Thyroid gland (tissue), 4 donors: Measurements from ENCODE around the gene TMUB2.

ENCODE experiments used
- POLR2A ChIP-seq, 2 donors: fragments of 450-650 bp; IDR thresholded peaks; one replicate each; pipeline ENCODE4 v1.6.1; 2017; ENCODE audit warnings: antibody characterized with exemption in 2 of 2, mild to moderate bottlenecking in 2 of 2, moderate library complexity in 1 of 2
- TF ChIP-seq, protein P1 (sequence below), 6 experiments: fragments of 200-600 bp in 3 of 6; fragments of 450-650 bp in 3 of 6; sonication (generic) in 3 of 6; IDR thresholded peaks; one replicate each; pipeline ENCODE4 v1.5.1; 2016 to 2019; ENCODE audit warnings: antibody characterized with exemption in 6 of 6, mild to moderate bottlenecking in 2 of 6, inconsistent platforms in 1 of 6, moderate library complexity in 1 of 6

DNA sequence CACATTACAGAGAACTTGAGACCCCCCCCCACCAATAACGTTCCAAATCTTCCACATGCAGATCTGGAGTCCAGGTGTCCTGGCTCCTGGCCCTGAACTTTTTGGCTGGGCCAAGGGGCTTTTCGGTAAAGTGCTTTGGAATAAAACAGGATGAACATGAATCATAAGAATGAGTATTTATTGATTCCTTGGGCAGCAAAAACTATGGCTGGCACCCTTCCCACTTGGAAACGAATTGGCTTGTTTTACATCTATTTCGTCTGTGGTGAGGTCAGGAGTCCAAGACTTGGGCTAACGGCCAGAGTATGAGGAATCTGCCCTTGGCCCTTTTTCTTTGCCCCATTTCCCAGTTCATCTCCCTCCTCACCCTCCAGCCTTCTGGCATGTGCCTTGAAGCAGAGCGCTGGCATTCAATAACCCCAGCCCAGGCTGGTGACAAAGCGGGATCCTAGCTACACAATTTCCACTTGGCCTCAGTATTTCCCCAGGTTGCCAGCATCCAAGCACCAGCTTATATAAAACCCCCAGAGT is 36.8 kb downstream of the TMUB2 start:
- TF ChIP-seq POLR2A (IDR thresholded peaks at IDR 0.05) = no peak
- TF ChIP-seq, protein P1, sequence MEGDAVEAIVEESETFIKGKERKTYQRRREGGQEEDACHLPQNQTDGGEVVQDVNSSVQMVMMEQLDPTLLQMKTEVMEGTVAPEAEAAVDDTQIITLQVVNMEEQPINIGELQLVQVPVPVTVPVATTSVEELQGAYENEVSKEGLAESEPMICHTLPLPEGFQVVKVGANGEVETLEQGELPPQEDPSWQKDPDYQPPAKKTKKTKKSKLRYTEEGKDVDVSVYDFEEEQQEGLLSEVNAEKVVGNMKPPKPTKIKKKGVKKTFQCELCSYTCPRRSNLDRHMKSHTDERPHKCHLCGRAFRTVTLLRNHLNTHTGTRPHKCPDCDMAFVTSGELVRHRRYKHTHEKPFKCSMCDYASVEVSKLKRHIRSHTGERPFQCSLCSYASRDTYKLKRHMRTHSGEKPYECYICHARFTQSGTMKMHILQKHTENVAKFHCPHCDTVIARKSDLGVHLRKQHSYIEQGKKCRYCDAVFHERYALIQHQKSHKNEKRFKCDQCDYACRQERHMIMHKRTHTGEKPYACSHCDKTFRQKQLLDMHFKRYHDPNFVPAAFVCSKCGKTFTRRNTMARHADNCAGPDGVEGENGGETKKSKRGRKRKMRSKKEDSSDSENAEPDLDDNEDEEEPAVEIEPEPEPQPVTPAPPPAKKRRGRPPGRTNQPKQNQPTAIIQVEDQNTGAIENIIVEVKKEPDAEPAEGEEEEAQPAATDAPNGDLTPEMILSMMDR (IDR thresholded peaks at IDR 0.05) = no peak
